H9 (cell line): Measurements from ENCODE around the gene ZNF335. TPM values are rescaled to one million over a fixed set of nuclear protein-coding genes. Genes with fewer than 3 reads are reported as not detected.

Experiments used
- DNase-seq: peaks from one replicate; pipeline ENCODE4 v3.0.0-alpha.2; 2017
- H2AFZ ChIP-seq: one replicate; pipeline ENCODE4 v1.6.1; 2013; ENCODE audit warnings: mild to moderate bottlenecking, low read length, control low read depth, moderate library complexity
- H2AK5ac ChIP-seq: 2 replicates; pipeline ENCODE4 v1.6.1; 2013; ENCODE audit warnings: low read length, control low read depth, mixed read lengths; ENCODE audit not compliant: insufficient read length
- H2BK120ac ChIP-seq: one replicate; pipeline ENCODE4 v1.6.1; 2013; ENCODE audit warnings: low read depth, mild to moderate bottlenecking, low read length, control low read depth, inconsistent platforms; ENCODE audit not compliant: poor library complexity, severe bottlenecking
- H2BK12ac ChIP-seq: 2 replicates; pipeline ENCODE4 v1.6.1; 2013; ENCODE audit warnings: low read length, control low read depth, mixed read lengths, low read depth; ENCODE audit not compliant: insufficient read length
- H2BK15ac ChIP-seq: 2 replicates; pipeline ENCODE4 v1.6.1; 2013; ENCODE audit warnings: low read depth, low read length, control low read depth
- H2BK20ac ChIP-seq: one replicate; pipeline ENCODE4 v1.6.1; 2013; ENCODE audit warnings: low read depth, mild to moderate bottlenecking, low read length, control low read depth, inconsistent platforms; ENCODE audit not compliant: poor library complexity, severe bottlenecking
- H2BK5ac ChIP-seq: 2 replicates; pipeline ENCODE4 v1.6.1; 2013; ENCODE audit warnings: low read length, control low read depth, mixed read lengths; ENCODE audit not compliant: insufficient read length
- H3K14ac ChIP-seq: 2 replicates; pipeline ENCODE4 v1.6.1; 2013; ENCODE audit warnings: low read length, control low read depth; ENCODE audit not compliant: insufficient read depth
- H3K18ac ChIP-seq: 2 replicates; pipeline ENCODE4 v1.6.1; 2013; ENCODE audit warnings: low read depth, mild to moderate bottlenecking, mixed read lengths, low read length, control low read depth; ENCODE audit not compliant: insufficient read length
- H3K23ac ChIP-seq: 2 replicates; pipeline ENCODE4 v1.6.1; 2013; ENCODE audit warnings: low read length, control low read depth, mixed read lengths, low read depth; ENCODE audit not compliant: insufficient read length
- H3K23me2 ChIP-seq: 2 replicates; pipeline ENCODE4 v1.6.1; 2013; ENCODE audit warnings: low read depth, mild to moderate bottlenecking, mixed read lengths, low read length, control low read depth; ENCODE audit not compliant: insufficient read length, poor library complexity, severe bottlenecking
- H3K27ac ChIP-seq: 2 replicates; pipeline ENCODE4 v1.5.1; 2013; ENCODE audit warnings: low read length, control low read depth, mixed read lengths, low read depth; ENCODE audit not compliant: insufficient read length
- H3K27me3 ChIP-seq: 2 replicates; pipeline ENCODE4 v1.6.1; 2013; ENCODE audit warnings: low read length, control low read depth, inconsistent platforms; ENCODE audit not compliant: insufficient read depth
- H3K4ac ChIP-seq: 2 replicates; pipeline ENCODE4 v1.6.1; 2013; ENCODE audit warnings: low read depth, mild to moderate bottlenecking, control low read depth, inconsistent platforms, low read length, moderate library complexity
- H3K4me1 ChIP-seq: 2 replicates; pipeline ENCODE4 v1.6.1; 2013; ENCODE audit warnings: low read length, control low read depth, inconsistent platforms; ENCODE audit not compliant: insufficient read depth
- H3K4me2 ChIP-seq: 2 replicates; pipeline ENCODE4 v1.6.1; 2013; ENCODE audit warnings: low read length, control low read depth, mixed read lengths; ENCODE audit not compliant: insufficient read length, insufficient read depth
- H3K56ac ChIP-seq: 2 replicates; pipeline ENCODE4 v1.6.1; 2013; ENCODE audit warnings: low read depth, mild to moderate bottlenecking, mixed read lengths, low read length, control low read depth; ENCODE audit not compliant: insufficient read length
- H3K79me1 ChIP-seq: 2 replicates; pipeline ENCODE4 v1.6.1; 2013; ENCODE audit warnings: low read depth, mild to moderate bottlenecking, moderate library complexity, low read length, control low read depth, inconsistent platforms; ENCODE audit not compliant: insufficient read depth, poor library complexity, severe bottlenecking
- H3K79me2 ChIP-seq: 2 replicates; pipeline ENCODE4 v1.6.1; 2013; ENCODE audit warnings: low read length, control low read depth, inconsistent platforms; ENCODE audit not compliant: insufficient read depth
- H3K9ac ChIP-seq: 2 replicates; pipeline ENCODE4 v1.6.1; 2013; ENCODE audit warnings: low read length, control low read depth, mixed read lengths; ENCODE audit not compliant: insufficient read length; ENCODE audit errors: extremely low read depth
- H3K9me3 ChIP-seq: one replicate; pipeline ENCODE4 v1.6.1; 2013; ENCODE audit warnings: low read depth, low read length, inconsistent platforms; ENCODE audit not compliant: control insufficient read depth
- H3T11ph ChIP-seq: one replicate; pipeline ENCODE4 v1.6.1; 2013; ENCODE audit warnings: mild to moderate bottlenecking, low read length, control low read depth, inconsistent platforms
- H4K20me1 ChIP-seq: one replicate; pipeline ENCODE4 v1.6.1; 2013; ENCODE audit not compliant: control insufficient read depth, insufficient read length, insufficient read depth
- H4K5ac ChIP-seq: 2 replicates; pipeline ENCODE4 v1.6.1; 2013; ENCODE audit warnings: low read depth, mild to moderate bottlenecking, mixed read lengths, low read length, control low read depth; ENCODE audit not compliant: insufficient read length
- H4K8ac ChIP-seq: replicated peaks from 2 replicates; pipeline ENCODE4 v1.6.1; 2013; ENCODE audit warnings: low read length, control low read depth, mixed read lengths, low read depth; ENCODE audit not compliant: insufficient read length
- H4K91ac ChIP-seq: 2 replicates; pipeline ENCODE4 v1.6.1; 2013; ENCODE audit warnings: low read depth, mild to moderate bottlenecking, moderate library complexity, mixed read lengths, low read length, control low read depth; ENCODE audit not compliant: insufficient read length
- H3K27ac Mint-ChIP-seq, 3 experiments: 2 replicates in 2 of 3; 3 replicates in 1 of 3; pipeline ENCODE4 v1.8.0; 2020 to 2021; ENCODE audit warnings: mixed read lengths in 3 of 3, mild to moderate bottlenecking in 1 of 3, moderate library complexity in 1 of 3
- H3K27me3 Mint-ChIP-seq: 2 replicates; pipeline ENCODE4 v1.8.0; 2021; ENCODE audit warnings: low read depth, mild to moderate bottlenecking, moderate library complexity, mixed read lengths
- H3K36me3 Mint-ChIP-seq, 3 experiments: 2 replicates in 2 of 3; 3 replicates in 1 of 3; pipeline ENCODE4 v1.8.0; 2020 to 2021; ENCODE audit warnings: low read depth in 3 of 3, mixed read lengths in 3 of 3; ENCODE audit not compliant: insufficient read depth in 1 of 3
- H3K4me1 Mint-ChIP-seq, 2 experiments: 2 replicates each; pipeline ENCODE4 v1.8.0; 2020; ENCODE audit warnings: mixed read lengths in 2 of 2
- H3K4me3 Mint-ChIP-seq, 2 experiments: 2 replicates in 1 of 2; 3 replicates in 1 of 2; pipeline ENCODE4 v1.8.0; 2020 to 2021; ENCODE audit warnings: mild to moderate bottlenecking in 2 of 2, mixed read lengths in 2 of 2, moderate library complexity in 1 of 2
- H3K9me3 Mint-ChIP-seq, 2 experiments: 2 replicates in 1 of 2; 3 replicates in 1 of 2; pipeline ENCODE4 v1.8.0; 2020; ENCODE audit warnings: mild to moderate bottlenecking in 2 of 2, mixed read lengths in 2 of 2, moderate library complexity in 1 of 2
- WGBS: extraction: QIAGEN DNeasy Blood & Tissue Kit; methylation state at CpG from one replicate; pipeline ENCODE4 v1.1.7; 2013; ENCODE audit warnings: missing lambda C conversion rate, low lambda C conversion rate, mixed read lengths; ENCODE audit not compliant: insufficient read length; ENCODE audit errors: extremely low coverage; 5-methylcytosine and 5-hydroxymethylcytosine counted together
- total RNA-seq: library from RNA; stranded (reverse); gene quantifications from 2 replicates; pipeline ENCODE4 v1.2.1, GENCODE V29; 2021
- TF ChIP-seq, protein P1 (sequence below): fragments of 200-600 bp; sonication (generic); conservative IDR thresholded peaks from 3 replicates; pipeline ENCODE4 v1.8.0; 2021; ENCODE audit warnings: antibody characterized with exemption, mild to moderate bottlenecking

Gene ZNF335
- total RNA-seq, 1 experiment from 2014 or later: 21.1 TPM

GRCh38 chr20:45948261-45948733 is 23.7 kb downstream of the ZNF335 start:
- TF ChIP-seq, protein P1, sequence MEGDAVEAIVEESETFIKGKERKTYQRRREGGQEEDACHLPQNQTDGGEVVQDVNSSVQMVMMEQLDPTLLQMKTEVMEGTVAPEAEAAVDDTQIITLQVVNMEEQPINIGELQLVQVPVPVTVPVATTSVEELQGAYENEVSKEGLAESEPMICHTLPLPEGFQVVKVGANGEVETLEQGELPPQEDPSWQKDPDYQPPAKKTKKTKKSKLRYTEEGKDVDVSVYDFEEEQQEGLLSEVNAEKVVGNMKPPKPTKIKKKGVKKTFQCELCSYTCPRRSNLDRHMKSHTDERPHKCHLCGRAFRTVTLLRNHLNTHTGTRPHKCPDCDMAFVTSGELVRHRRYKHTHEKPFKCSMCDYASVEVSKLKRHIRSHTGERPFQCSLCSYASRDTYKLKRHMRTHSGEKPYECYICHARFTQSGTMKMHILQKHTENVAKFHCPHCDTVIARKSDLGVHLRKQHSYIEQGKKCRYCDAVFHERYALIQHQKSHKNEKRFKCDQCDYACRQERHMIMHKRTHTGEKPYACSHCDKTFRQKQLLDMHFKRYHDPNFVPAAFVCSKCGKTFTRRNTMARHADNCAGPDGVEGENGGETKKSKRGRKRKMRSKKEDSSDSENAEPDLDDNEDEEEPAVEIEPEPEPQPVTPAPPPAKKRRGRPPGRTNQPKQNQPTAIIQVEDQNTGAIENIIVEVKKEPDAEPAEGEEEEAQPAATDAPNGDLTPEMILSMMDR: no peak
- H2BK5ac ChIP-seq: no peak overlapping the region
- no peak overlapping the region for H3T11ph ChIP-seq
- no peak for DNase-seq
- no peak overlapping the region for H3K56ac ChIP-seq
- H2AFZ ChIP-seq: no peak overlapping the region
- H2BK12ac ChIP-seq: no peak overlapping the region
- H3K27me3 ChIP-seq: no peaks in the 10 kb centered on the region
- H3K27ac ChIP-seq: no peak overlapping the region
- no peaks in the 10 kb centered on the region for H3K4me1 ChIP-seq
- H3K27ac Mint-ChIP-seq: no peak overlapping the region; a peak in 1 of 7 replicates
- no peak overlapping the region for H4K5ac ChIP-seq
- no peak overlapping the region for H3K9ac ChIP-seq
- no peak overlapping the region for H3K14ac ChIP-seq
- H3K18ac ChIP-seq: no peak overlapping the region
- no peaks in the 10 kb centered on the region for H3K9me3 ChIP-seq
- 0 out of 4 replicates have a peak, but pooled peaks cover 0 to 4% of the 10 kb centered on the region in 2 experiments for H3K4me1 Mint-ChIP-seq
- H2BK20ac ChIP-seq: no peak overlapping the region
- H4K20me1 ChIP-seq: peaks cover 2% of the 10 kb centered on the region
- WGBS: no CpG with 5 or more reads among the region's 7 CpGs
- H3K79me2 ChIP-seq: no peaks in the 10 kb centered on the region
- H3K4me3 Mint-ChIP-seq: no peak overlapping the region
- no peaks in the 10 kb centered on the region; the same call in 1 of the 2 replicates for H3K27me3 Mint-ChIP-seq
- H2AK5ac ChIP-seq: no peak overlapping the region
- H3K23ac ChIP-seq: no peak overlapping the region
- no peaks in the 10 kb centered on the region for H3K9me3 Mint-ChIP-seq
- no peak overlapping the region for H4K8ac ChIP-seq
- no peak overlapping the region for H2BK120ac ChIP-seq
- H3K36me3 Mint-ChIP-seq: peaks cover 33 to 78% (median 53%) of the 10 kb centered on the region in 3 experiments; a peak in 6 of 7 replicates
- no peaks in the 10 kb centered on the region for H3K79me1 ChIP-seq
- H3K4ac ChIP-seq: no peak overlapping the region
- no peak overlapping the region for H4K91ac ChIP-seq
- no peak overlapping the region for H3K4me2 ChIP-seq
- H3K23me2 ChIP-seq: no peaks in the 10 kb centered on the region
- no peak overlapping the region for H2BK15ac ChIP-seq
